ENCODE measurements around the gene CAMK2N2. TPM values are rescaled to one million over a fixed set of nuclear protein-coding genes. Genes with fewer than 3 reads are reported as not detected.

Gene CAMK2N2
- total RNA-seq, 4 donors from 2014 or later: not detected

DNA sequence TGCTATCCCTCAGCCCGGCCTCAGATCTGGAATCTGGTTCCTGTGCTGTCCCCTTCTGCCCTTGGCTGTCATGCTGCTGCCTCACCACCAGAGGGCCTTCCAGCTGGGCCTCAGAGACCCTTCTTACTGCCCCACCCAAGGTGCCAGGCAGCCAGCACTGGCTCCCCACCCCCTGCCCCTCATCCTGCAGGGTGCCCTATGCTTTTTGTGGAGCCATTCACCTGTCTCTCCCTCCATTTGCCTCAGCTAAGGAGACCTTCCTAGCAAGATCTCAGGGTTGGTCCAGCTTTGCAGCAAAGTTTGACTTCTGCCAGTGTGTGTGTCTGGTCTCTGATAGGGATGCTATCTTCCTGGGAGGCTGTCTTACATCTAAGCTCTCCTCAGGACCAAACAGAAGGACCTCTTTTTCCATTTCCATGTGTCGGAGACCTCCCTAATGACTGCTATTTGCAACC, 33.8 kb downstream of the CAMK2N2 start:
- peaks cover 9 to 24% of the 10 kb centered on the region in 2 donors for H3K4me1 ChIP-seq
- TF ChIP-seq, protein P1, sequence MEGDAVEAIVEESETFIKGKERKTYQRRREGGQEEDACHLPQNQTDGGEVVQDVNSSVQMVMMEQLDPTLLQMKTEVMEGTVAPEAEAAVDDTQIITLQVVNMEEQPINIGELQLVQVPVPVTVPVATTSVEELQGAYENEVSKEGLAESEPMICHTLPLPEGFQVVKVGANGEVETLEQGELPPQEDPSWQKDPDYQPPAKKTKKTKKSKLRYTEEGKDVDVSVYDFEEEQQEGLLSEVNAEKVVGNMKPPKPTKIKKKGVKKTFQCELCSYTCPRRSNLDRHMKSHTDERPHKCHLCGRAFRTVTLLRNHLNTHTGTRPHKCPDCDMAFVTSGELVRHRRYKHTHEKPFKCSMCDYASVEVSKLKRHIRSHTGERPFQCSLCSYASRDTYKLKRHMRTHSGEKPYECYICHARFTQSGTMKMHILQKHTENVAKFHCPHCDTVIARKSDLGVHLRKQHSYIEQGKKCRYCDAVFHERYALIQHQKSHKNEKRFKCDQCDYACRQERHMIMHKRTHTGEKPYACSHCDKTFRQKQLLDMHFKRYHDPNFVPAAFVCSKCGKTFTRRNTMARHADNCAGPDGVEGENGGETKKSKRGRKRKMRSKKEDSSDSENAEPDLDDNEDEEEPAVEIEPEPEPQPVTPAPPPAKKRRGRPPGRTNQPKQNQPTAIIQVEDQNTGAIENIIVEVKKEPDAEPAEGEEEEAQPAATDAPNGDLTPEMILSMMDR (IDR thresholded peaks at IDR 0.05): peak; percentile 45 to 77 (median 56)
- no peak for TF ChIP-seq POLR2A (IDR thresholded peaks at IDR 0.05)
- H3K9me3 ChIP-seq: no peaks in the 10 kb centered on the region
- no peaks in the 10 kb centered on the region for H3K36me3 ChIP-seq
- H3K27ac ChIP-seq: no peak overlapping the region
- H3K27me3 ChIP-seq: peaks cover 6% of the 10 kb centered on the region
- DNase-seq: peak in 1 of 2 donors; percentile 13
- 61 to 65% methylated on average over 2 of the region's 2 CpGs for WGBS, 2 donors
- intact Hi-C loops (cut with DNase I): no loop called here
- no peak overlapping the region for H3K4me3 ChIP-seq (replicated peaks in 1 of 3)

DNA sequence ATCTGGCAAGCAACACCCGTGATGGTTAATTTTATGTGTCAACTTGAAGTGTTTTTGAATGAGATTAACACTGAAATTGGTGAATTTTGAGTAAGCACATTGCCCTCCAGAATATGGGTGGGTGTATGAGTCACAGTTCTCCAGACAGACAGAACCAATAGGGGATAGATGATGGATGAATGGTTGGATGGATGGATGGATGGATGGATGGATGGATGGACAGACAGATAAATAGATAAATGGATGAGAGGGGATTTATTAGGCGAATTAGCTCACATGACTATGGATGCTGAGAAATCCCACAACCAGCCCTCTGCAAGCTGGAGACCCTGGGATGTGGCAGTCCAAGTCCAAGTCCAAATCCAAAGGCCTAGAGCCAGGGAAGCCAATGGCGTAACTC, 37.4 kb downstream of the CAMK2N2 start:
- H3K36me3 ChIP-seq: no peaks in the 10 kb centered on the region
- no peak overlapping the region for H3K27ac ChIP-seq
- WGBS, 2 donors: 78 to 89% methylated on average over 3 of the region's 3 CpGs
- TF ChIP-seq, protein P1 (IDR thresholded peaks at IDR 0.05): no peak
- TF ChIP-seq POLR2A (IDR thresholded peaks at IDR 0.05): no peak
- DNase-seq: no peak
- intact Hi-C loops (cut with DNase I): no loop called here
- H3K27me3 ChIP-seq: no peaks in the 10 kb centered on the region
- no peak overlapping the region for H3K4me3 ChIP-seq (replicated peaks in 1 of 3)
- H3K9me3 ChIP-seq: no peaks in the 10 kb centered on the region
- peaks cover 0 to 4% of the 10 kb centered on the region in 2 donors for H3K4me1 ChIP-seq

DNA sequence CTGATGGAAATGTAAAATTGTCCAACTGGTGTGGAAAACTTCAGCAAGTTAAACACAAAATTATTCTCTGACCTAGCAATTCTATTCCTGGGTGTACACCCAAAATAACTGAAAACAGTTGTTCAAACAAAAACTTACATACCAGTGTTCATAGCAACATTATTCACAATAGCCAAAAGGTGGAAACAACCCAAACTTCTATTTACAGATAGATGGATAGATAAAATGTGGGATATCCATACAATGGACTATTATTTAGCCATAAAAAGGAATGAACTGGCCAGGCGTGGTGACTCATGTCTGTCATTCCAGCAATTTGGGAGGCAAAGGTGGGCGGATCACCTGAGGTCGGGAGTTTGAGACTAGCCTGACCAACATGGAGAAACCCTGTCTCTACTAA, 38.8 kb downstream of the CAMK2N2 start:
- H3K27me3 ChIP-seq: no peaks in the 10 kb centered on the region
- no peaks in the 10 kb centered on the region for H3K9me3 ChIP-seq
- DNase-seq: no peak
- TF ChIP-seq, protein P1 (IDR thresholded peaks at IDR 0.05): no peak
- TF ChIP-seq POLR2A (IDR thresholded peaks at IDR 0.05): no peak
- H3K27ac ChIP-seq: no peak overlapping the region
- intact Hi-C loops (cut with DNase I): no loop called here
- no peaks in the 10 kb centered on the region for H3K4me1 ChIP-seq
- no peaks in the 10 kb centered on the region for H3K36me3 ChIP-seq
- WGBS, 2 donors: 84% methylated on average over 3 of the region's 3 CpGs
- no peak overlapping the region for H3K4me3 ChIP-seq (replicated peaks in 1 of 3)

DNA sequence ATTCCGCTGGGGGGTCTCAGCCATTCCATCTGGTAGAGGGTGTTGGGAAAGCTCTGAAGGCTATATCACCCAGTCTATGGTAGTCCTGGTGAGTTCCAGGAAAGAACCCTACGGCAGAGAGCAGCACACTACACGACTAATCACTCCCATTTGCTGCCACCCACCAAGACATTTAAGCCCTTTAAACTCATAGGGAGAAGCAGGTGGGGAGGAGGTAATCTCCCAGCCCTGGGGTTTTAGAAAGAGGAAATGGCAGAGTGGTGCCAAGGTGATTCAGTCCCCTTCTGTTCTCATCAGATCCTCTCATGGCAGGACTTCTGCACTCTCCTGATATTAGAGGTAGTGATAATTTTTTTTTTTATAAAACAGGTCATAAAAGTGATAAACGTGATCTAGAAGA, 42.5 kb downstream of the CAMK2N2 start:
- Histone ChIP-seq H3K36me3 (no peaks in the 10 kb centered on the region), H3K4me1 (no peaks in the 10 kb centered on the region), H3K9me3 (no peaks in the 10 kb centered on the region), H3K27ac (no peak overlapping the region), H3K4me3 (replicated peaks in 1 of 3) (no peak overlapping the region), H3K27me3 (no peaks in the 10 kb centered on the region)
- WGBS, 2 donors: 61 to 64% methylated on average over 4 of the region's 4 CpGs
- no peak for TF ChIP-seq POLR2A (IDR thresholded peaks at IDR 0.05)
- TF ChIP-seq, protein P1 (IDR thresholded peaks at IDR 0.05): no peak
- DNase-seq: no peak
- intact Hi-C loops (cut with DNase I): no loop called here

DNA sequence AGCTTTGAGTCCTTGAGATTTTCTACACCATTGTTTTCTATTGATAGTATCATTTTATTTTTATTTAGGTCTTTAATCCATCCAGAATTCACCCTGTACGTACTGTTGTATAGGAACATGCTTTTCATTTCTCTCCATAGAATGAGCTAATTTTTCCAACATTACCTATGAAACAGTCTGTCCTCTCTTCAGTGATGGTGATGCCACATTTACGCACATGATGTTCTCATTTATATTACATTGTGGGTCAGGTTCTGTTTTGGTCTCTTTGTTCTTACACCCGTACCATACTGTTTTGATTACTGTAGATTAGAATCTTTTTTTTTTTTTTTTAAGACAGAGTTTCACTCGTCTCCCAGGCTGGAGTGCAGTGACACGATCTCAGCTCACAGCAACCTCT, 49.6 kb downstream of the CAMK2N2 start:
- WGBS, 2 donors: 84 to 87% methylated on average over 5 of the region's 5 CpGs
- no peak for DNase-seq
- Histone ChIP-seq H3K4me1 (peaks cover 0 to 6% of the 10 kb centered on the region in 2 donors), H3K27ac (no peak overlapping the region), H3K4me3 (replicated peaks in 1 of 3) (no peak overlapping the region), H3K9me3 (no peaks in the 10 kb centered on the region), H3K36me3 (no peaks in the 10 kb centered on the region), H3K27me3 (no peaks in the 10 kb centered on the region)
- TF ChIP-seq POLR2A (IDR thresholded peaks at IDR 0.05): no peak
- TF ChIP-seq, protein P1 (IDR thresholded peaks at IDR 0.05): no peak
- intact Hi-C loops (cut with DNase I): no loop called here
